Putamen (tissue), 1 donor: Measurements from ENCODE around the gene FIGNL2.
A peak's percentile ranks its signal among the peaks of the same experiment; 100 is the strongest.

Experiments used
- DNase-seq: peaks from one replicate; pipeline ENCODE4 v3.0.0-alpha.2; 2016; ENCODE audit warnings: low spot score

FIGNL2 gene

GRCh38 chr12:51874486-51874885 is 26.0 kb upstream of the FIGNL2 start:
- DNase-seq, result no peak

DNA sequence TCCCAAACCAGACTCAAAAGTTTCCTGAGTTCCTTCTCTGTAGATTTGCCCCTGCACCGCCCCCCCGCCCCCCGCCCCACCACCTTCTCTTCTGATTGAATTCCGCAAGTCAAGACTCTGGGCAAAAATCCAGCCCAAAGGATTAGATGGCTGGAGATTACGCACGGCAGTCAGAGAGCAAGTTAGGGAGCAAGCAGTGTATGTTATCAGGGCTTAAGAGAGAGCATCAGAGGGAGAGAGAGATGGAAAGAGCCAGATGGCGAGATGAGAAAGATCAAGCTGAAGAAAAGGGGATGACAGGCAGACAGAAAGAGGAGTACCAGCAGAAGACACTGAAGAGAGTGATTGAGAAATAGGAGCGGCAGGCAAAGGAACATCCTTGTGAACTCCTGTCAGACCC is 25.5 kb upstream of the FIGNL2 start:
- no peak for DNase-seq

DNA sequence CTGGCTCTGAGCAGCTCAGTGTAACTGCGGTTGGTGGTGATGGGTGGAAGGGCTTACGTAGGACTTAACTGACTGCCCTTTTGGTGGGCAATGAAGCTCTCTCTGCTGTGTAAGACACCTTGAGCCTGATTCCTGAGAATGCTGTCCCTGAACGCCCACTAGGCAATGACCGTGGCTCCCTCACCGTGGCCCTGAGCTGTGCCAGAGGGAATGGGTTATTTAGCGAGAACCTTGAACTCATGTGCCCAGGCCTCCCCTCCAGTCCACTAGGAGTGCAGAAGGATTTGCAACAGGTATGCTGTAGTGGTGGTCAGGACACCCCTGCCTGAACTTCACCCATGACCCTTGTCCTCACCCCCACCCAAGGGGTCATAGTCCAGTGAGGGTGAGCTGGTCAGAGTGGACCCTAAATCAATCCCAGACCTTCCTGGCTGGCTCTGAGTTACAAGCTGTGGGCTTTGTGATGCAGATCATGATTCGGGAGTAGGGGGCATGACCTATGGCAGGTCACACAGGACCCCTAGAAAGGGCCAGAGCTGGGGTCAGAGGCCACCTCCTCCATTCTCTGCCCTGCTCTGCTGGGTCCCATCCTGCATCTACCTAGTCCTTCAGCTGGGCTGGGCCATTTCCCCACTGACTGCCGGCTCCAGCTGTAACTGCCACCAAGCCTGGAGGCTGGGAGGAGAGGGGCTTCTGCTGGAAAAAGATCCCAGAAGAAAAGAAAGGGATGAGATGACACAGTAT is 24.9 kb upstream of the FIGNL2 start:
- no peak for DNase-seq

- DNase-seq, result no peak
Observed at GRCh38 chr12:51872689-51872981, 24.1 kb upstream of the FIGNL2 start.

DNA sequence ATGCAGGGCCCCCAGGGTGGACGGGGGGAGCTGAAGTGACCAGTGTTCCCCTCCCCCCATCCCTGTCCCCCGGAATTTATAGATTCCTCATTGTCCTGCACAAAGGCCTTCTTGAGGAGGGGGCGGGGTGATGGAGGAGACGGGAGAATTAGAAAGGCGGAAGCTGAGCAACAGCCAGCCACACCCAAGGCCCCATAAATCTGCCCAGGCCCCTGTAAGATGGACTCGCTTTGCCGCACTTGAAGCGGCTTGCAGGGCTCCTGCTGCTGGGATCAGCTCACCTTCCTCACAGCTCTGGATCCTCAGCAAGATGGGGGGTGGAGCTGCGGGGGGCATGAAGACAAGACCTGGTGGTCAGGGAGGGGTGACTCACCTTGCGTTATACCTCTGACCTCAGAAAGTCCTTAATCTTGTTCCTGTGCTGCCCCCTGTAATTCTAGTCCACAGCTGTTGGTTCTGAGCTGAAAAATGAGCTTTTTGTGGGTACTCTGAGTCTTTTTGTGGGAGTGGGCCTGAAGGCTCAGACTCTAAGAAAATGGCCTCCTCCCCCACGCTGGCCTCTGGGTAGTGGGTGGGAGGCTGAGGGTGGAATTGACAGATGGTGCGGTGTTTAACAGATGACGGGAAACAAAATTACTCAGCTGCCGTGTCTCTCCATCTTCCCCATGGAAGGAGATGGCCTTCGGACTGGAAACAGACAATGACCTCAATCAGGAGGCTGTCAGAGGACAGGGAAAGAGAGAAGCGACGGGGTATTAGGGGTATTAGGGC is 23.6 kb upstream of the FIGNL2 start:
- DNase-seq, result no peak

DNA sequence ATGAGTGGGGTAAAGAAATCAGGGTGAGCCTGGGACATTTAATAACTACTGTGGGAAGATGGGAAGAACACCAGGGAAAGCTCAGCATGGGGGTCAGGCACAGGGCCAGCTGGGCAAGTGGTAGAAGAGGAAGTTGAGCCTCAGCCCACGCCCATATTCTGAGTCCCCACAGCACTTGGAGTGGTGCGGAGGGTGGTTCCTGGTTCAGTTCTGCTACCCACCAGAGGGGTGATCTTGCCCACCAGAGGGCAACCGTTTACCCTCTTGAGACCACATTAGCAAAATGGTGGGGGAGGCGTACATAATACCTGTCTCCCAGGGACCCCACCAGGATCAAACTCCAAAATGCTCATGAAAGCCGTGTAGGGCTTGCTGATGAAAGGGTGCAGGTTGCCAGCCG is 22.6 kb upstream of the FIGNL2 start:
- DNase-seq, result no peak

GRCh38 chr12:51870504-51870903 is 22.0 kb upstream of the FIGNL2 start:
- DNase-seq, result no peak

- no peak for DNase-seq
Observed at GRCh38 chr12:51869931-51870330, 21.4 kb upstream of the FIGNL2 start.

- no peak for DNase-seq
Observed at GRCh38 chr12:51869496-51869865, 21.0 kb upstream of the FIGNL2 start.

DNA sequence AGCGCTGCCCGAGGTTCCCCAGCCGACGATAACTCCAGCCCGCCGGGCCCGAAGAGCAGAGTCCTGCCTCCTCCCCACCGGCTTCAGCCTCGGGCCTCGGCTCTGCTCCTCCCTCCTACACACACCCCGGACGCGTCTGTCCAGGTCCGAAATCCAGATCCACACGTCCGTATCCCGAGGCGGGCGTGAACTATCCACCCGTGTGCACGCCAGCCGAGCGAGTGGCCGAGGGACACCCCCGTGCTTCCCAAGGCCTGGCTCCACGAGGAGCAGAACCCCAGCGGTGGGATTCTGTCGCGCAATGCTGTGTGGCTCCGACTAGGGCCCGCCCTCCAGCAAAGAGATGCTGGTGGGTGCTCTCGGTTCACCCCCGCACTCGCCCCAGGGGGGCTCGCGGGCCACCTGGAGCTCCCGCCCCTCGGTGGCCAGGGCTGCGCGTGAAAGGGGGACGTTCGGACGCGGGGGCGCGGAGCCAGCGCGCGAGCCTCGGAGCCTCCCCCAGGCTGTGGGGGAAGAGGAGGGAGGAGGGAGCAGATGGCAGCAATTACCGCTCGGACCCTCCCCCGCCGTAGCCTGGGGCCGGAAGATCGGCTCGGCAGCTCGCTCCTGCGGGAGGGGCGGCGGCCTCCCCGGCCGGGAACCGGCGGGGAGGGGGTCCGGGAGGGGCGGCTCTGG is 20.4 kb upstream of the FIGNL2 start:
- no peak for DNase-seq

DNA sequence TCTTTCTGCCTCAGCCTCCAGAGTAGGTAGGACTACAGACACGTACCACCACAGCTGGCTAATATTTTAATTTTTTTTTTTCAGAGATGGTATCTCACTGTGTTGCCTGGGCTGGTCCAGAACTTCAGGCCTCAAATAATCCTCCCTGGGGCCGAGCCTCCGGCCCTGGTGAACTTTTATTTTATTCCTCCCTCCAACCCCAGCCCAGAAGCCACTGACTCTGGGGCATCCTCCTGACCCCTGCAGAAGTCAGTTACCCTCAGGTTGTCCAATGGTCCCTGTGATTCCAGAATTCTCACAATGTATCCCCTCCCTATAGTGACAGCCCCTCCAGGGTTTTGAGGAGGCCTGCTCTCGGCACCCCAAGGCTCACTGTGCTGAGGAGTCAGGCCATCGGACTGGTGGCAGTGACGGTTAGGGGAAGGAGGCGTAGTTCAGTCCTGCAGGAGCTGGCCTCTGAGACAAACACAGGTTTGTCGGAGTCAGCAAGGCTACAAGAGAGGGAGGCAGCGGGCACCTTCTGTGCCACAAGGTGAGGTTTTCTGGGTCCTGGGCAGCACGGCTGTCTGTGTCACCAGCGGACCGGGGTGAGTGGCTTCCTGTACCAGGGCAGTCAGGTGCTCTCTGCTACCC is 19.4 kb upstream of the FIGNL2 start:
- DNase-seq, result no peak

- no peak for DNase-seq
Observed at GRCh38 chr12:51867371-51867770, 18.9 kb upstream of the FIGNL2 start.

GRCh38 chr12:51866762-51867161 is 18.2 kb upstream of the FIGNL2 start:
- DNase-seq, result no peak

DNA sequence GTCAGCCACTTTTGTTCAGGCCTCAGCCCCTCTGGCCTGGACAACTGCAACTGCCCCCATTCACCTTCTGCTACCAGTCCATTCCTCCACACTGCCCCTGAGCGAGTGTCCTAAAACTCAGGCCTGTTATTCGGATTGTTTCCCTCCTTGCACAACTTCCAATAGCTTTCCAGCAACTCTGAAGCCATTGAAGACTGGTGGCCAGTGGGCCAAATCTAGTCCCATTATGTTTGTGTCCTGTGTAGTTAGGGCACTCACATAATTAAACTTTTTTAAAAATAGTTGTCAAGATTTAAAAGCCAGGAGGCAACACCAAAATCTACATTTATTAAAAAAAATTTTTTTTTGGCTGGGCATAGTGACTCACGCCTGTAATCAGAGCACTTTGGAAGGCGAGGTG is 17.8 kb upstream of the FIGNL2 start:
- no peak for DNase-seq

- no peak for DNase-seq
Observed at GRCh38 chr12:51865757-51866270, 17.3 kb upstream of the FIGNL2 start.

GRCh38 chr12:51864833-51865670 is 16.5 kb upstream of the FIGNL2 start:
- DNase-seq, result no peak

DNA sequence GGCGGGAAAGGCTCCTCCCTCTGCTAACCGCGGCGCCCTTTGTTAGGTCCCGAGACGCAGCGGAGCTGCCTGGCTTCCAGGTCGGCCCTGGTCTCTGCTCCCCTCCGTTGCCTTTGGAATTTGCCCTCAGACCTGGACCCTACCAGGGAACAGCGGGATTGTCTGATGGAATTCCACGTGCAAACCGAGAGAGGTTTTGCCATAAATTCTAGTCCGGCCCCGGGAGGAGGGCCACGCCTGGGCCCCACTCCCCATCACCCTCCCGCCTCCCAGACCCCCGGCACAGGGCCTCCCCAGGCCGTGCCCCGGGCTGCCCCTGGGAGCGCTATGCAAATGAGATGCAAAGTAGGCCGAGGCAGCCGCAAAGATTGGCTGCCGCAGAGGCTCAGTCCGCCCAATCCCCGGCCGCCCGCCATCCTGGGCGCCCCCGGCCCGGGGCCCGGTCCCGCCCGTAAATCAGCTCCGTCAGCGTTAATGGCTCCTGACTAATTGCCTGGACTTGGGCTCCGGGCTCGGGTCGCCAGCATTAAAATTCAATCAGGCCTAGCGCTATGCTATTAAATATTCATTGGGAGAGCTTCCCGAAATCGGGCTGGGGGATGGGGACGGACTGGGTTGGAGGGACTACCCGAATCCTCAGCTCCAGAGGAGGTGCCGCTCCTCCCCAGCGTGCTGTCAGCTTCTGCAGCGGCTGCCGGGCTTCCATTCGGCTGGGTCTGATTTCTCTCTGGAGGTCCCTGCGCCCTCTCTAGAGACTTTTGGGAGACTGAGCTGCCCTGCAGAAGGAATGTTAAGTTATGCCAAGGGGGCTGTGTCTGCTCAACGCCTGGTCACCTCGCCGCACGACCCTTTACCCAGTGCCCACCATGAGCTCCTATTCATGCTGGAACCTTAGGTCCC is 15.7 kb upstream of the FIGNL2 start:
- DNase-seq, result peak; percentile 35

DNA sequence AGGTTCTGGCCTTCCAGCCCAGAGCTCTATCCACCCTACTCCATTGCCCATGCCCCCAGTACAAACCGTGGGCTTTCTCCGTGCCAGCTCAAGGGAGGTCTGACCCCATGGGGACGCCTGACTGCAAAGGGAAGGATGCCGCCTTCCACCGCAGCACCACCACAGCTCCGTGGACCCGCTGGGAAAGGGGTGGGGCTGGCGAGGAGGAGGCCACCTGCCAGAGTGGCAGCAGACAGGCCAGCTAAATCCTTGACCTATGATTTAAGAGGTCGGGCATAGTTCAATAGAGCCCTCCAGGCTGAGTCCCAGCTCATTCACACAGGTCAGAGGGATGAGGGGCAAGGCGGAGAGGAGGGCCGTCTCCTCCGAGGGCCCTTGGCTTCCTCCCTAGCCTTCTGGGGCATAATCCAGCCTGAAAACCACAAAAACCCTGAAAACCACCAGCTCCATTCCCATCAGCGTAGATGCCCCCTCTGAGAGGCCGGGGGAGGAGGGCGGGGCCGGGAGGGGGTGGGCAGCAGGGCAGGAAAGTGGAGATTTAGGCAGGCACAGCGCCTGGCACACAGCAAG is 14.9 kb upstream of the FIGNL2 start:
- DNase-seq, result no peak

- DNase-seq, result no peak
Observed at GRCh38 chr12:51862947-51863346, 14.4 kb upstream of the FIGNL2 start.

GRCh38 chr12:51860986-51861385 is 12.5 kb upstream of the FIGNL2 start:
- DNase-seq, result no peak
